ENCODE data around the gene METTL22. TPM values are rescaled to one million over a fixed set of nuclear protein-coding genes. Genes with fewer than 3 reads are reported as not detected.

The METTL22 gene
- total RNA-seq, 2 donors from 2014 or later = 18.9 to 47.5 TPM

- 69 to 93% methylated on average over 5 of the region's 5 CpGs for WGBS, 2 donors
- ATAC-seq = no peak
- no peaks in the 10 kb centered on the region for H3K4me1 ChIP-seq
- H3K9me3 ChIP-seq = no peaks in the 10 kb centered on the region
- no peak overlapping the region for H3K4me3 ChIP-seq
- intact Hi-C loops (cut with DNase I) = no loop called here
- DNase-seq = peak in 1 of 4 donors; percentile 58
- H3K27me3 ChIP-seq = no peaks in the 10 kb centered on the region
- H3K27ac ChIP-seq = peak overlapping the region in 1 of 4 donors; percentile 66
- peaks cover 0 to 16% of the 10 kb centered on the region in 2 donors for H3K36me3 ChIP-seq (replicated peaks in 1 of 2; ENCODE audit: insufficient read depth in 1 of 2, low read depth in 2 of 2)
- TF ChIP-seq CTCF (IDR thresholded peaks at IDR 0.05) = no peak
- peak in 1 of 3 donors; percentile 35 for TF ChIP-seq POLR2A (IDR thresholded peaks at IDR 0.05)
Observed at GRCh38 chr16:8632675-8633182, 11.2 kb downstream of the METTL22 start.

DNA sequence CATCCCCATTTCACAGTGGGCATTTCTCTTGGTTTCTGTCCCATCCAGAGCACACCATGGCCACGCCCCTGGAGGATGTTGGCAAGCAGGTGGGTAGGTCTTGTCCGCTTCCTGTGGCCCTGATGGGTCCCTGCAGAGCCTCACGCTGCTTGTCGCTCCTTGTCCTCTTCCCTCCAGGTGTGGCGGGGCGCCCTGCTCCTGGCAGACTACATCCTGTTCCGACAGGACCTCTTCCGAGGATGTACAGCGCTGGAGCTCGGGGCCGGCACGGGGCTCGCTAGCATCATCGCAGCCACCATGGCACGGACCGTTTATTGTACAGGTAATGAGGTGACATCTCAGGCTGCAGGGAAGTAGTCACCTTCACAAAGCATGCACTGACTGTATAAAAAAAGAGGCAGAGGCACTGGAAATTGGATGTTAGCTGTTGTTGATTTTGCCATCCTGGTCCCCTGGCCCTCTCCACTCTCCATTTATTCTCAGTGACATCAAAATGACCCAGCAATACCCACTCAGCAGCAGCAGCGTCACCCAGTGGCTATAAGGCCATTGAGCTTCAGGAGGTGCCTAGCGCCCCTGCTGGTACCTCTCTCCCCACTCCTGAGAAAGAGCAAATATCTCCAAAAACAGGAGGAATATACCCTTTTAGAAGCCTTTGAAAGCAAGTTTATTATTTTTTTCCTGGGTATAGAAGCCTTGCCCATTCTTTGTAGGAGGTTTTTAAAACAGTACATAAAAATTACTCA, 13.7 kb downstream of the METTL22 start:
- 80 to 87% methylated on average over 16 to 18 of the region's 18 CpGs for WGBS, 2 donors
- H3K36me3 ChIP-seq (replicated peaks in 1 of 2; ENCODE audit: insufficient read depth in 1 of 2, low read depth in 2 of 2) = peaks cover 5 to 25% of the 10 kb centered on the region in 2 donors

GRCh38 chr16:8639694-8640093, 18.2 kb downstream of the METTL22 start:
- H3K4me3 ChIP-seq = no peak overlapping the region
- H3K27ac ChIP-seq = no peak overlapping the region
- no peak for DNase-seq
- intact Hi-C loops (cut with DNase I) = no loop called here
- H3K9me3 ChIP-seq = no peaks in the 10 kb centered on the region
- TF ChIP-seq POLR2A (IDR thresholded peaks at IDR 0.05) (no peak), CTCF (IDR thresholded peaks at IDR 0.05) (no peak)
- peaks cover 18 to 32% of the 10 kb centered on the region in 2 donors for H3K36me3 ChIP-seq (replicated peaks in 1 of 2; ENCODE audit: insufficient read depth in 1 of 2, low read depth in 2 of 2)
- no peaks in the 10 kb centered on the region for H3K27me3 ChIP-seq
- 82 to 90% methylated on average over 11 to 12 of the region's 13 CpGs for WGBS, 2 donors
- no peak for ATAC-seq
- no peaks in the 10 kb centered on the region for H3K4me1 ChIP-seq

More for the DNA sequence above, 13.7 kb downstream of the METTL22 start:
- H3K4me3 ChIP-seq = no peak overlapping the region
- intact Hi-C loops (cut with DNase I) = no loop called here
- H3K4me1 ChIP-seq = no peaks in the 10 kb centered on the region
- DNase-seq (peak in 1 of 4 donors; percentile 17), ATAC-seq (no peak)
- TF ChIP-seq CTCF (IDR thresholded peaks at IDR 0.05) (peak in 1 of 7 experiments; percentile 35), POLR2A (IDR thresholded peaks at IDR 0.05) (no peak)
- no peaks in the 10 kb centered on the region for H3K9me3 ChIP-seq
- H3K27me3 ChIP-seq = no peaks in the 10 kb centered on the region
- H3K27ac ChIP-seq = no peak overlapping the region

- TF ChIP-seq POLR2A (IDR thresholded peaks at IDR 0.05) (no peak), CTCF (IDR thresholded peaks at IDR 0.05) (no peak)
- DNase-seq = no peak
- H3K27ac ChIP-seq = no peak overlapping the region
- H3K27me3 ChIP-seq = no peaks in the 10 kb centered on the region
- no peaks in the 10 kb centered on the region for H3K9me3 ChIP-seq
- no peaks in the 10 kb centered on the region for H3K4me1 ChIP-seq
- WGBS, 2 donors = 65 to 71% methylated on average over 4 to 9 of the region's 9 CpGs
- intact Hi-C loops (cut with DNase I) = no loop called here
- peaks cover 18 to 35% of the 10 kb centered on the region in 2 donors for H3K36me3 ChIP-seq (replicated peaks in 1 of 2; ENCODE audit: insufficient read depth in 1 of 2, low read depth in 2 of 2)
- H3K4me3 ChIP-seq = no peak overlapping the region
- ATAC-seq = no peak
Observed at GRCh38 chr16:8641671-8642070, 20.2 kb downstream of the METTL22 start.

Data from body of pancreas (tissue), 4 donors.